Globus pallidus (tissue), 1 donor: ENCODE data around the gene CD96.

Source experiments
- DNase-seq: peaks from one replicate; pipeline ENCODE4 v3.0.0-alpha.2; 2015; ENCODE audit warnings: low spot score

Gene CD96

GRCh38 chr3:111594781-111595180 lies 52.8 kb downstream of the CD96 start:
- DNase-seq = no peak

- no peak for DNase-seq
Observed at GRCh38 chr3:111595232-111595631, 53.2 kb downstream of the CD96 start, which contains the start of gene ZBED2. TSS of gene ZBED2 (minus strand) at chr3:111595346. CDS start at chr3:111594201, 1,145 bp downstream.

GRCh38 chr3:111596328-111596727 lies 54.3 kb downstream of the CD96 start:
- DNase-seq = no peak

- no peak for DNase-seq
Observed at GRCh38 chr3:111598139-111598538, 56.1 kb downstream of the CD96 start.

GRCh38 chr3:111598552-111598951 lies 56.6 kb downstream of the CD96 start:
- no peak for DNase-seq

GRCh38 chr3:111601810-111602209 lies 59.8 kb downstream of the CD96 start:
- DNase-seq = no peak

- no peak for DNase-seq
Observed at GRCh38 chr3:111603679-111604078, 61.7 kb downstream of the CD96 start.

GRCh38 chr3:111604119-111604518 lies 62.1 kb downstream of the CD96 start:
- no peak for DNase-seq

GRCh38 chr3:111605018-111605417 lies 63.0 kb downstream of the CD96 start:
- no peak for DNase-seq

GRCh38 chr3:111605493-111605892 lies 63.5 kb downstream of the CD96 start:
- DNase-seq = no peak

- no peak for DNase-seq
Observed at GRCh38 chr3:111607240-111607920, 65.4 kb downstream of the CD96 start.

- no peak for DNase-seq
Observed at GRCh38 chr3:111608383-111608782, 66.4 kb downstream of the CD96 start.

GRCh38 chr3:111609700-111610099 lies 67.7 kb downstream of the CD96 start:
- no peak for DNase-seq

GRCh38 chr3:111610189-111610588 lies 68.2 kb downstream of the CD96 start:
- no peak for DNase-seq

- DNase-seq = no peak
Observed at GRCh38 chr3:111610612-111611054, 68.6 kb downstream of the CD96 start.

- no peak for DNase-seq
Observed at GRCh38 chr3:111613294-111613693, 71.3 kb downstream of the CD96 start.

- no peak for DNase-seq
Observed at GRCh38 chr3:111615880-111616279, 73.9 kb downstream of the CD96 start.

- DNase-seq = no peak
Observed at GRCh38 chr3:111616417-111617105, 74.6 kb downstream of the CD96 start.

GRCh38 chr3:111617406-111617805 lies 75.4 kb downstream of the CD96 start:
- no peak for DNase-seq

GRCh38 chr3:111617912-111618601 lies 76.1 kb downstream of the CD96 start:
- no peak for DNase-seq

- DNase-seq = no peak
Observed at GRCh38 chr3:111618945-111619344, 76.9 kb downstream of the CD96 start.

GRCh38 chr3:111619833-111620232 lies 77.8 kb downstream of the CD96 start:
- DNase-seq = no peak

GRCh38 chr3:111621535-111621934 lies 79.5 kb downstream of the CD96 start:
- no peak for DNase-seq
